ENCODE measurements around the gene CATSPERZ. TPM values are rescaled to one million over a fixed set of nuclear protein-coding genes. Genes with fewer than 3 reads are reported as not detected.

The CATSPERZ gene
- total and polyA plus RNA-seq, 2 of the 13 experiments (the other 11 are each of a cell fraction or from before 2014, with no cell fraction given), result 0.22 to 0.48 TPM

GRCh38 chr11:64264371-64264852, 35.7 kb upstream of the CATSPERZ start (continued):
- TF ChIP-seq, protein P1, sequence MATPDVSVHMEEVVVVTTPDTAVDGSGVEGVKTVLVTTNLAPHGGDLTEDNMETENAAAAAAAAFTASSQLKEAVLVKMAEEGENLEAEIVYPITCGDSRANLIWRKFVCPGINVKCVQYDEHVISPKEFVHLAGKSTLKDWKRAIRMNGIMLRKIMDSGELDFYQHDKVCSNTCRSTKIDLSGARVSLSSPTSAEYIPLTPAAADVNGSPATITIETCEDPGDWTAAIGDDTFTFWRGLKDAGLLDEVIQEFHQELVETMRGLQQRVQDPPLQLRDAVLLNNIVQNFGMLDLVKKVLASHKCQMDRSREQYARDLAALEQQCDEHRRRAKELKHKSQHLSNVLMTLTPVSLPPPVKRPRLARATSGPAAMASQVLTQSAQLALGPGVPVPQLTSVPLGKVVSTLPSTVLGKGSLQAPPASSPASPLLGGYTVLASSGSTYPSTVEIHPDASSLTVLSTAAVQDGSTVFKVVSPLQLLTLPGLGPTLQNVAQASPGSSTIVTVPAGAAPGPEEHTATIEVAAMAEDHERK (CRISPR knock-in tag; IDR thresholded peaks at IDR 0.05; ENCODE audit: low read depth), result no peak

GRCh38 chr11:64265176-64266160, 34.7 kb upstream of the CATSPERZ start:
- ATAC-seq (no peak), DNase-seq (ENCODE audit: low spot score) (no peak), FAIRE-seq (no peak)
- intact Hi-C loops (cut with micrococcal nuclease; ENCODE audit: unreplicated experiment) (no loop called here), in situ Hi-C loops (cut with HindIII; ENCODE audit: extremely low pct_ligation_motif_present, low pct_unique_long_range_greater_than_20kb) (no loop called here)
- BruUV-seq (replicated peaks), result no TSS peak
- no peaks in the 10 kb centered on the region for H4K20me1 ChIP-seq (ENCODE audit: insufficient read depth, low read length)
- H3K27ac ChIP-seq (ENCODE audit: extremely low read length, insufficient read depth, low read length), result no peak overlapping the region
- 95% methylated on average over 22 of the region's 35 CpGs for WGBS (ENCODE audit: low lambda C conversion rate)
- no peak overlapping the region for H3K9ac ChIP-seq (ENCODE audit: insufficient read depth, low read depth, low read length)
- no peak overlapping the region for H3K4me3 ChIP-seq (replicated peaks in 1 of 3; ENCODE audit: insufficient read depth in 1 of 3, low read depth in 2 of 3, low read length in 3 of 3)
- H3K4me2 ChIP-seq (ENCODE audit: low read depth, low read length), result no peak overlapping the region
- H3K27me3 ChIP-seq (ENCODE audit: control insufficient read depth in 1 of 2, insufficient read depth in 2 of 2, low read length in 2 of 2), result no peaks in the 10 kb centered on the region
- ChIA-PET CTCF (ENCODE audit: low intra/inter-chr PET ratio, low total read pairs) (no interaction called here), POLR2A (interaction anchor here (1.4 kb wide), 1 partner anchor 13 kb away, joined by 7 read pairs; no protein-coding TSS in a partner anchor)
- no peaks in the 10 kb centered on the region for H3K9me3 ChIP-seq (ENCODE audit: low read length)
- no peak overlapping the region for H2AFZ ChIP-seq (ENCODE audit: low read length)
- H3K4me1 ChIP-seq (ENCODE audit: insufficient read depth, low read length), result peaks cover 15% of the 10 kb centered on the region
- H3K79me2 ChIP-seq (ENCODE audit: insufficient read depth, low read length), result peaks cover 4% of the 10 kb centered on the region
- H3K36me3 ChIP-seq (replicated peaks in 1 of 2; ENCODE audit: control insufficient read depth in 1 of 2, insufficient read depth in 2 of 2, low read length in 2 of 2), result peaks cover 1 to 15% of the 10 kb centered on the region in 2 experiments; a peak in 4 of 5 replicates
- TF ChIP-seq MTF2 (CRISPR knock-in tag; IDR thresholded peaks at IDR 0.05; ENCODE audit: borderline replicate concordance) (no peak), POGK (CRISPR knock-in tag; conservative IDR thresholded peaks at IDR 0.05) (no peak), ZNF235 (CRISPR knock-in tag; IDR thresholded peaks at IDR 0.05; ENCODE audit: borderline replicate concordance) (no peak), ZNF552 (CRISPR knock-in tag; IDR thresholded peaks at IDR 0.05; ENCODE audit: borderline replicate concordance) (no peak), ATF3 (CRISPR knock-in tag; IDR thresholded peaks at IDR 0.05) (no peak), MAZ (IDR thresholded peaks at IDR 0.05; ENCODE audit: borderline replicate concordance, low read depth, low read length) (no peak), MAZ (CRISPR knock-in tag; IDR thresholded peaks at IDR 0.05; ENCODE audit: low read depth) (no peak), HMGXB4 (CRISPR knock-in tag; IDR thresholded peaks at IDR 0.05; ENCODE audit: borderline replicate concordance in 1 of 2, low read depth in 1 of 2) (no peak), ZNF33B (CRISPR knock-in tag; IDR thresholded peaks at IDR 0.05) (no peak)
- TF ChIP-seq, protein P2, sequence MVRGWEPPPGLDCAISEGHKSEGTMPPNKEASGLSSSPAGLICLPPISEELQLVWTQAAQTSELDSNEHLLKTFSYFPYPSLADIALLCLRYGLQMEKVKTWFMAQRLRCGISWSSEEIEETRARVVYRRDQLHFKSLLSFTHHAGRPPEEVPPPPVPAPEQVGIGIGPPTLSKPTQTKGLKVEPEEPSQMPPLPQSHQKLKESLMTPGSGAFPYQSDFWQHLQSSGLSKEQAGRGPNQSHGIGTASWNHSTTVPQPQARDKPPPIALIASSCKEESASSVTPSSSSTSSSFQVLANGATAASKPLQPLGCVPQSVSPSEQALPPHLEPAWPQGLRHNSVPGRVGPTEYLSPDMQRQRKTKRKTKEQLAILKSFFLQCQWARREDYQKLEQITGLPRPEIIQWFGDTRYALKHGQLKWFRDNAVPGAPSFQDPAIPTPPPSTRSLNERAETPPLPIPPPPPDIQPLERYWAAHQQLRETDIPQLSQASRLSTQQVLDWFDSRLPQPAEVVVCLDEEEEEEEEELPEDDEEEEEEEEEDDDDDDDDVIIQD (CRISPR knock-in tag; IDR thresholded peaks at IDR 0.05; ENCODE audit: low read depth), result no peak
- TF ChIP-seq, protein P3, sequence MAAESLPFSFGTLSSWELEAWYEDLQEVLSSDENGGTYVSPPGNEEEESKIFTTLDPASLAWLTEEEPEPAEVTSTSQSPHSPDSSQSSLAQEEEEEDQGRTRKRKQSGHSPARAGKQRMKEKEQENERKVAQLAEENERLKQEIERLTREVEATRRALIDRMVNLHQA (CRISPR knock-in tag; IDR thresholded peaks at IDR 0.05), result no peak

Measured in HepG2 (cell line).